ENCODE results near the gene ITGB2. TPM values are rescaled to one million over a fixed set of nuclear protein-coding genes. Genes with fewer than 3 reads are reported as not detected.

The ITGB2 gene
- total RNA-seq, 1 donor from 2014 or later: 0.20 TPM

DNA sequence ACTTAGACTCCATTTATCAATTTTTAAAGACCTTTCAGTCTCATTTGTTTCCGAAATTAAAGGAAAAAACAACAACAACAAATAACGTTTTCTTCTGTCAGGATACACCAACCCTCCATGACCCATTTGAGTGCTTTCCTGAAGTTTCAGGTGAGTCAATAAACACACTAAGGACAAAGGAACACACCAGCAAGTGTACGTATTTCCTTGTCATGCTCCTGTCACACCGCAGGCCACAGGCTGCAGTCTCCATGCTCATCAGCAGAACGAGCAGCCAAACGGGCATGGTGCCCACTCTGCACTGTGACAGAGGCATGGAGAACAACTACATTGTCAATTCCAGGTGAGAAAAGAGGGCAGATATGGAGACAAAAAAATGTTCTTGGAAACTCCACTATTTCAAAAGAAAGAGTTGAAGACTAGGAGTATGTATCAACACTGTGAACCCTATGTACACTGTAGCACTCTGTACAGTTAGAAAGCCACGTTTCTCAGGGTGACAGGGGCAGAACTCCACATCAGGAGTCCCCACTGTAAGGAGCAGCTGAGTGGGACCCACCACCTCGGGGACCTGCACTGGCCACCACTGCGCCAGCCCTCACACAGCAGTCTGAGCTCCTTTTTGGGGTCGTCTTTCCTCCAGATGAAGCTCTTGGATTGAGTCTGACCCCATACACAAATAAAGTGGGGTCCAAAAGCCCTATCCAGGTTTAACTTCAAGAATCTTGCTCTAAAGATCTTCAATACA is 49.8 kb downstream of the ITGB2 start:
- DNase-seq (ENCODE audit: low read depth in 2 of 2): peak; percentile 40 to 69

DNA sequence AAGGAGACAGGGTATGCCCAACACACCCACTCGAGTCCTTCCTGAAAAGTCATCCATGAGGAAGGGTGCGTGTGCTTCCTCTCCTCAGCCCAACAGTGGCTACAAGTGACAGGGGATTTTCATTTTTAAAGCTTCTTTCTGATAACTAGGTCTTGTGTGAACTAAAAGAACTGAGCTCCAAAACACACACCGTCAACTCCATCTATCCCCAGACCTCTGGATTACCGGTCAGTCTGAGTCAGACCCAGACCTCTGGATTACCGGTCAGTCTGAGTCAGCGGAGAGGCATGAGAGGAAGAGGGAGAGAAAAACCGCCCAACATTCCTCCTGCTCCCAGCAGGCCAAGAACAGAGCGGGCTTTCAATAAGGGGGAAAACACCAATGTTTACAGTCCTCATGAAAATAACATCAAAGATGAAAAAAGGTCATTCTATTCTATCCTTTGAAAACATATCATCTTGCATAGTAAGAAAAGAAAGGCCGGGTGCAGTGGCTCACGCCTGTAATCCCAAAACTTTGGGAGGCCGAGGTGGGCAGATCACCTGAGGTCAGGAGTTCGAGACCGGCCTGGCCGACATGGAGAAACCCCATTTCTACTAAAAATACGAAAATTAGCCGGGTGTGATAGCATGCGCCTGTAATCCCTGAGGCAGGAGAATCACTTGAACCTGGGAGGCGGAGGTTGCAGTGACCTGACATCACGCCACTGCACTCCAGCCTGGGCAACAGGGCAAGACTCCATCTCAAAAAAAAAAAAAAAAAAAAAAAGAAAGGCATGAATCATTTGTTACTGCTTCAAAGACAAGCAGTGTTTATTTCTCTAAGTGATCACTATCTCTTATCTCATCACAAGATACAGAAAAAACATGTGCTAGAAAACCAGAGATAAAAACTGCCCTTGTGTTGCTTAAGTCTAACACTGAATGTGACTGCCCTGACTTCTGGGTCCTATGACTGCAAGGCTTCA is 50.6 kb downstream of the ITGB2 start:
- DNase-seq (ENCODE audit: low read depth in 2 of 2): peak; percentile 85 to 95

DNA sequence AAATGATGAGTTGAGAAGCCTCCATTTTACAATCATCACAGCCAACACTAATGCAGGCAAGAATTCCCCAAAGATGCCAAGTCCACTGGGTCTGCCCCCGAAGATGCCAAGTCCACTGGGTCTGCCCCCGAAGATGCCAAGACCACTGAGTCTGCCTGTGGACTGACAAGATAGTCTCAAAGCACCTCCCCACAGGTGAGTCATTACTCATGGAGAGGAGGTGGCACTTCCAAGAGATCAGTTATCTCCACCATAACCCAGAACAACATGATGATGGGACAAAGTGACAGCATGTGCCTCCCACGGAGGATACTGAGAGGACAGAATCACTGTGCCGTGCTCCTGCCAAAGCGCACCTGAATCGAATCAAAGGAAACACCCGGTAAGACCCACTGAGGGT is 52.0 kb downstream of the ITGB2 start:
- no peak for DNase-seq (ENCODE audit: low read depth in 2 of 2)

DNA sequence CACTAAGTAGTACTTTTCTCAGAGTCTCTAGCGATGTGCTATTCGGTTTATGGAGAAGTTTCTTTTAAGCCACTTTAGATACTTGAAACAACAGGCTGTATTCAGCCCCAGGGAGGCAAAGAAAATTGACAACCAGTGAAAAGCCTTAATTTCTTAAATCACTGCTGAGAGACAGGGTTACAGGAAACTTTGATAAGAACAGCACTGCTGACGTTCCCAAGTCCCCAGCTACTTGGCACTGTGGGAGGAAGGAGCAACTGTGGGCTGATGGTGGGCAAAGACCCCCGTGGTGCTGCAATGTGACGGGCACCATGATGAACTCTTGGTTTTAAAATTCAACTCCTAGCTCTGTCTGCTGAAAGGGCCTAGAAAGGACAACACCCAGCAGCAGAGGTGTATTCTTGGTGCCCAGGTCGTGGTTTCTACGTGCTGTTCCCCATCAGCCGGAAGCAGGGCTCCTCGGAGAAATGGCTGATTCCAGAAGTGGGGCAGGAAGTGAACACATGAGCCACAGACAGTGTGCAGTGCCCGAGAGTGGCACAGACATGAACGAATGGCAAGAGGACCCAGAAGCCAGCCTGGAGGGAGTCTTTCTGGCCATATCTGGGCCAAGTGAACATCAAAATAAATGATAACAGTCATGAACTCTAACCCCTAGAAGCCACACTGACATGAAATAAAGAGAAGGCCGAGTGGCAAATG is 52.5 kb downstream of the ITGB2 start:
- peak in 1 of 2 donors; percentile 42 for DNase-seq (ENCODE audit: low read depth in 2 of 2)

DNA sequence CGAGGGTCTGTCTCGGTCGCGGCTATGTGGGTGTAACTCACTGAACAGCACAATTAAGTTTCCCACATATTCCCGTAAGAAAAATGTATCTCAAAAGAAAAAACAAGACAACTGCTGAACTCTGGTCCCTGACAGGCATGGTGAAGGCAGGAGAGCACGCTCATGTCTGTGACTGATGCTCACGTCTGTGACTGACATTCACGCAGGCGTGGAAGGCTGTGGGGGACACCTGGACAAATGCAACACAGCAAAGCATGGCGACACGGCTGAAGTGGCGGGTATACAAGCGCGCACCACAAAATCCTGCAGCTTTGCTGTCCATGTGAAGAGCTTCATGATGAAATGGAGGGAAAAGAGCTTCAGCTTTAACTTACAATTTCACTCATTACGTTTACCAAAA is 53.2 kb downstream of the ITGB2 start:
- no peak for DNase-seq (ENCODE audit: low read depth in 2 of 2)

DNA sequence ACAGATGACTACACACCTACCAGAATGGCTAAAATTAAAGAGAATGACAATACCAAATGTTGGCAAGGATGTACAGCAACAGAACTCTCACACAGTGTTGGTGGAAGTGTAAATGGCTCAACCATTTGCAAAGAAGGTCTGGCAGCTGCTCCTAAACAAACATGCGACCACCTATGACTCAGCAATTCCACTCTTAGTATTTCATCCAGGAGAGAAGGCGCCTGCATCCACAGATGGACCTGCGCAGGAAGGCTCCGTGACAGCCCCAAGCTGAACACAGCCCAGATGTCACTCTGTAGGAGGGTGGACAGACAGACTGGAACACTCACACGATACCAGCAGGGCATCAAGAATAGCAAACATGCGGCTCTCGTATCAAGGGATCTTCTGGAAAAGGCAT is 53.9 kb downstream of the ITGB2 start:
- DNase-seq (ENCODE audit: low read depth in 2 of 2): peak; percentile 76 to 85

DNA sequence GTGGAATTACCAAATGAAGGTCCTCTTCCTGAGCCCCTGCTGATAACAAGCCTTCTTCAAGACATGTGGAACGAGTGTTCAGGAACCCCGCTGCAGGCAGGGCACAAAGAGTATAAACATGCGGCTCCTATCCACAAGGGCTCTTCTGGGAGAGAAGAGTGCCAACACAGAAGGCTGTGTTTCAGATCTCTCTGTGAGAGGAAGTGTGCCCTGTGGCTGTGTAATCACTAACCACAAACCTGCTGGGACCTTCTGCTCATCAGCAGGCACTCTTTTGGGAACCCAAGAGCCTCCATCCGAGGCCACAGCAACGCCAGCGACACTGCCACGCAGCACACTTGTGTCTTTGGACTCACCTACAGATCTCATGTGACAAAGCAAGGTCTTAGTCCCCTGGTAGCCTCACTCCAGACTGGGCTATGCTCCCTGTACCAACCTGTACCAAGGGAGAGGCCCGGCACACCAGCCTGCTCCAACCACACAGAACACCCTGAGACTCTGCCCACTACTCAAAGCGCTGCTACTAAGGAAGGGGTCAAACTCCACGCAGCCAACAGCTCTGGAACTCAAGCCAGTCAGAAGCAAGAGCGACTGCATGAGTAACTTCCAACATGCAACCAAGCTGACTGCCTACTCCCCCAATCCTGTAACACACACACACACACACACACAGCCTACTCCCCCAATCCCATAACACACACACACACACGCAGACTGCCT is 55.0 kb downstream of the ITGB2 start:
- DNase-seq (ENCODE audit: low read depth in 2 of 2): peak in 1 of 2 donors; percentile 23

DNA sequence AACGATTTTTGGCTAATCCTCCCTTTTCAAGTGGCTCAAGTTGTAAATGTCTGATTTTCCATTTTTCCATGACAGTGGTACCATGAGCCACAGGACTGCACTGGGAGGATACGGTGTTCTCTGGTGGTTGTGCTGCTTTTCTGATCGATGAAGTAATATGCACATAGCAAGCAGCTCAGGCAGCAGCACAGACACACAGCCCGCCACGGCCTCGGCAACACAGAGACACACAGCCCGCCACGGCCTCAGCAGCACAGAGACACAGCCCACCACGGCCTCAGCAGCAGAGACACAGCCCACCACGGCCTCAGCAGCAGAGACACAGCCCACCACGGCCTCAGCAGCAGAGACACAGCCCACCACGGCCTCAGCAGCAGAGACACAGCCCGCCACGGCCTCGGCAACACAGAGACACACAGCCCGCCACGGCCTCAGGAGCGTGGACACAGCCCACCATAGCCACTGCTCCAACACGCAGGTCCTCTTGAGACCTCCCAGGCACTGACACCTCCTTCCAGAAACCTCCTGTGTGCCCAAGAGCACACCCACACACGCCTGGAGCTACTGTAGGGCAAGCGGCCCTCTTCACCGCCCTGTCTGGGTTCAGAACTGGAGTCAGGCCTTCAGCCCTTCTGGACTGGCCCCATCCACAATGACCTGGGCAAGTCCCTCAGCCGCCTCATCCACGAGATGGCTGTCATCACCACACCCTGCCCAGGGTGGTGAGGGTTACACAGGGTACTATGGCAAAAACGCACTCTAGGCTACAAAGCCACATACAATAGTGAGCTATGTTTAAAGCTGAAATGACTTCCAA is 57.6 kb downstream of the ITGB2 start:
- no peak for DNase-seq (ENCODE audit: low read depth in 2 of 2)

DNA sequence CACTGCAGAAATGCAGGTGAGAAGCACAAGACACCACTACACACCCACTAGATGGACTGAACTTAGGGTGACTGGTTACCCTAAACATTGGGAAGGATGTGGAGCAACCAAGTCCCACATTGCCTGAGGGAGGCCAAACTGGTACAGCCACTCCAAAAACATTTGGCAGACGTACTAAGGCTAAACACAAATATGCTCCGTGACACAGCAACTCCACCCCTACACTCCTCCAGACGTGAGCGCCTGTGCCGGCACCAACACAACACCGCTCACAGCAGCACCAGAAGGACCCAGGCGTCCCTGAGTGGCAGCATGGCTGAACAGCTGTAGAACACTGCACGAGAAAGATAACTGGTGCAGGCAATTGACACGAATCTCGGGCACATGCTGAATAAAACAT is 61.9 kb downstream of the ITGB2 start:
- no peak for DNase-seq (ENCODE audit: low read depth in 2 of 2)

DNA sequence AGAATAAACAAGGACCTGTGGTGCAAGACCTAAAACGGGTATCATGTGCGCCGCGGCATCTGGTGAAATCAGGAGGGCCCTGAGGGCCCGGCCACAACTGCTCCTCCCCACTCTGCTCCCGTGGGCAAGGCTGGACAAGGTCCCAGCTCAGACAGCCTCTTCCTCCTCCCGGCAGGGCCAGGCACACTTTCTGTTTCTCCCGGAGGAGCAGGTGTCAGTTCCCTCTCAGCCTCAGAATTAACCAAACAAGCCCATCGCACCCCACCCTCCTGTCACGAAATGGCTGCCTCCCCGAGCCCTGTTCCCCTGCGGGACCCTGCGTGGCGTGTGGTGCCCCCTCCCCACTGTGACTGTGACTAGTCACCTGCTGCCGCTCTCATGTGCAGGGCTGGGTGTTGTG is 62.4 kb downstream of the ITGB2 start:
- DNase-seq (ENCODE audit: low read depth in 2 of 2): no peak

DNA sequence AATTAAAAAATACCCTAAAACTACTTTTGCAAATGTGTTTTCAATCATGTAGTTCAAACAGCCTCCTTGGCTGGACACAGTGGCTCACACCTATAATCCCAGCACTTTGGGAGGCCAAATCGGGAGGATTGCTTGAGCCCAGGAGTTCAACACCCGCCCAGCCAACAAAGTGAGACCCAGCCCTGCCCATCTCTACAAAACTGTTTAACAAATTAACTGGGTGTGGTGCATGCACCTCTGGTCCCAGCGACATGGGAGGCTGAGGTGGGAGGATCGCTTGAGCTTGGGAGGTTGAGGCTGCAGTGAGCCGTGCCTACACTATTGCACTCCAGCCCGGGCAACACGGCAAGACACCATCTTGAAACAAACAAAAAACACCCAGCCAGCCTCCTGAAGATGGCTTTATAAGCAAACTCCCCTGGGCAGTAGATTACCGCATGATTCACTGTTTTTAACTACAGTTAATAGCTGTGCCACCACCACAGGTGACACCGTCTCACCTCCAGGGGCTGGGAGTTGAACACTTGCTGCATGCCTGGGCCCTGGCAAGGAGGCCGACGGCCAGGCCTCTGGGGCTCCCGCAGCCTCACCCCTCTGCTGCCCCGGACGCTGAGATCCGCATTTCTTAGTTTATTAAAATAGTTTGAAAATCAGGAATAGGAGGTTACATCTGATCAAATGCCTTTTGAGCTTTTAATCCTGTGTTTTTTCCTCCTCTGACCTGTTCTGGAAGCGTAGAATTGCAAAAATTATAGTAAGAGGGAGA is 63.4 kb downstream of the ITGB2 start:
- DNase-seq (ENCODE audit: low read depth in 2 of 2): no peak

DNA sequence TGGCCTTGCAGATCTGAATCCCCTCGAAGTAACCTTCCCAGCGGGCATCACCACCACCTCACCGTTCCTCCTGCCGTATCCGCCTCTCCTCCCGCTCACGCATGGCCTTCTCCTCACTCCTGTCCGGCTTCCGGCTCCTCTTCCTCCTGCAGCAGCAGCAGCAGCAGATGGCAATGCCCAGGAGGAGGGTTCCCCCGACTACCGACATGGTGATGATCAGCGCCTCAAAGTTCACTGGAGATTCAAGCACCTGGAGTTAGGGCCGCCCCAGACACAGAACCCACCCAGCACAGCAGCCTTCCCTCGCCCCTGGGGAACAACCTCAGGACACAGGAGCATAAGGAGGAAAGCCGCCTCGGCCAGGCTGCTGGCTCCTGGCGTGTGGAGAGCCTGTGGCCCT is 64.6 kb downstream of the ITGB2 start:
- DNase-seq (ENCODE audit: low read depth in 2 of 2): no peak

DNA sequence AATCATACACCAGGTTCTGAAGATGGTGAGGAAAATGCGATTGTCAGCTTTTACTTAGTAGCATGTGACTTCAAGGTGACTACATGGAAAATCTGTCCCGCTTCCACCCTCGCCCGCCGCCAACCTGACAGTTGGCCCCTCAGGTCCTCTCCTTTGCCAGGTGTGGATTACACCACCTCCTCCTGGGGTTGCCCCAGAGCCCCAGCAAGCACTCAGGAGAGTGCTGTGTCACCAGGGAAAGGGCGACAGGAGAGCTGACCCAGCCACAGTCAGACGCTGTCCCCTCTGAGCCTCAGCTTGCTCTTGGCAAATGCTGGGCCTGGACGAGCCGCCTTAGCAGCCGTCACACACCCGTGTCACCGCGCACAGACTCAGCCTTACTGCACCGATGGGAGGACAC is 65.1 kb downstream of the ITGB2 start:
- DNase-seq (ENCODE audit: low read depth in 2 of 2): no peak

DNA sequence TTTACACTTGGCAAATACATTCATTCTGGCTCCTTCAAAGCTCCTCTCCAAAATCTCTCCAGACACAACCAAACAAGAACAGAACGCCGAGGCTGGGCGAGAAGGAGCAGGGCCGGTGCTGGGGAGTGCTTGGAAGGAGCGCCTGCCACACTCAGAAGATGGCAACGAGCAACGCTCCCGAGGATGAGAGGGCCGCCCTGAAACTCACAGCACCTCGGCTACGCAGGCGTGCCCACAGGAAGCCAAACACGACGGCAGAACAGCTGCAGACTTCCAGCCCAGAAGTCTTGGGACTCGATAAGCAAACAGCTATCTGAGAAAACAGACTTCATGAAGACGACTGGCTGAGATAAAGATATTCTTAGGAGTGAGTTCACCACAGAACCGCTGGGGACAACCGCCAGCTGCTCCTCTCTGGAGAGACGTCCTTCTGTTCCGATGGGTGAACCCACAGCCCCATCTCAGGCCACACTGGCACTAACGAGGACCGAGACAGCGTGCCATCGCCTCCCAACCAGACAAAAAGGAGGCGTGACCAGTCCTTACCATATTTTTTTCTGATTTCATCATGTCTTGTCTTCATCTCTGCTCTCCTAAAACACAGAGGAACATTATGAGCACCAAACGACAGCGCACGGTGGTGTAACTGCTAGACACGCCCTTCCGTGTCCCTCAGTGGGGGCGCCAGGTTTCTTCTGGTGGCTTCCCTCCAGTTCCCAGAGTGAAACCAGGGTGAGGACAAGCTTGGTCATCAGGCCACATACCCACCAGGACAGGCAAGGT is 65.8 kb downstream of the ITGB2 start:
- DNase-seq (ENCODE audit: low read depth in 2 of 2): no peak

DNA sequence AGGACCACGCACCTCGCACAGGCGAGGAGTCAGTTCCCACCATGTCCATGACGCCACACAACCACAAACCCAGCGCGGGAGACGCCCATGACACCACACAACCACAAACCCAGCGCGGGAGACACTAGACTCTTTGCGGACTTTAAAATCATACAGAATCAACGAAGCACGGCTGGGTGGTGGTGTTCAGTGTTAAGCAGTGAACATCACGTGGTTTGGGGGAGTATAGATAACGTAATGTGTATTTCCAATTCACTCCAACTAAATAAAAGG is 66.4 kb downstream of the ITGB2 start:
- DNase-seq (ENCODE audit: low read depth in 2 of 2): no peak

DNA sequence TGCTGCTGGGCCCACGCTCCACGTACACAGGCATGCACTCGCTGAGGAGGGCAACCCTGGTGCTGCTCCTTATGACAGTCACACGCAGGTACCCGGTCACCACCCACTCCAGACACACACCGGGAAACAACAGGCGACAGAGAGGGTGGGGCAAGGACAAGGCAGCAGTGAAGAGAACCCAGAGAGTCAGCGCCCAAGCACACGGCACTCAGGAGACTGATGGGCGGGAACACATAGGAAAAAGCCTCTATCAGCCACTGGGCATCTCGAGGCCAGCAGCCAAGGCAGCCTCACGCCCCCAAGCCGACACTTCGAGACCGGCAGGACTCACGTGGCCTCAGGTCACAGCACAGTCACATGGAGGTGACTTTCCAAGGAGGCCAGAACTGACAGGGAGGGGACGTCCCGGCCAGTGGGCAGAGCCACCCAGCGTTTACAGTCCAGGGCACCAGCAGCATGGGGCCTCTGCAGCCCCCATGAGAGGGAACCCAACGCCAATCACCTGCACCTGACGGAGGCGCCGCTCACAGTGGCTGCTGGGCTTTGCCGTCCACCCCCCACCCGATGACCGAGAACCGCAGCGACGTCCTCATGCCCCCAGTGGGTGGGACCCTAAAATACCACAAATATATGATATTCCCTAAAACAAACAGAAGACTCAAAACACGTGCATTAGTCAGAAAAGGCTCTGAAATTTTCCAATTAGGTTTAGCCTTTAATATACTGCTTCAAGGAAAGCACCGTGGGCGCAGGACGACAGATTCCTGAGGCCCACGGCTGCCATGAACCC is 66.9 kb downstream of the ITGB2 start:
- no peak for DNase-seq (ENCODE audit: low read depth in 2 of 2)

DNA sequence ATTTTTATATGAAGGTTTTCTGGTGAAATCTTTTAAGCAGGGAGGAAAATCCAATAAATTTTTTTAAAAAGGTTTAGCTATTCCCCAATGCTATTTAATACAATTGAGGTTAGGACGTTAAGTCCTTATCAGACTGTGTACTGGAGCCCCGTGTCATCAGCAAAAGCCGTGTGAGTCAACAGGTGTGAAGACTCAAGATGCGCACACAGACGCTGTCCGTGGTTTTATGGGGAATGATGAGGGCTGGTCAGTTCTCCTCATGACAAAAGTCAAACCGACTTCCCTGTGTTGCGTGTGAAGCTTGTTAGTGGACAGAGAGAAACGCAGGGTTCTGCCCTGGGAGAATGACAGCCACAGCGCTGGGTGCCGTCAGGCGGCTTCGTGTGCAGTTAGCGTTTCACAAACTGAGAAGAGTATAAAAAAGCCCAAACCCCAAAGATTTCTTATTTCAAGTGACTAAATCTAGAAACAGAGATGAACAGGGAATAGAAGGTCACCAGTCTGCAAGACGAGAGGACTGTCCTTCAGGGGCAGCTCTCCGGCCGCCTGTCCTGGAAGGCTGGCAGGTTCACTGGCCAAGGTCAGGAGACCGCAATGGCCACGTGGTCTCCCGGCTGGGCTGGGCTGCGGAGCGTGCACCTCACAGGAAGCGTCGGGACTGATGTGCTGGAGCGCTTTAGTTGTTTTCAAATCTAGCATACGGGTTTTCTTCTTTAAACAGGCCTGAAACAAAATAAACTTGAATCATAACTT is 69.6 kb downstream of the ITGB2 start:
- no peak for DNase-seq (ENCODE audit: low read depth in 2 of 2)

All from lung microvascular endothelial cell (primary cell).